ENCODE data around the gene PPM1H.
A peak's percentile ranks its signal among the peaks of the same experiment; 100 is the strongest.

The PPM1H gene

GRCh38 chr12:62627181-62627580 is 307.8 kb downstream of the PPM1H start:
- peak; percentile 16 for DNase-seq (ENCODE audit: low read depth)
- H3K4me3 ChIP-seq (ENCODE audit: low read depth, low read length): no peak overlapping the region
- TF ChIP-seq MAX (IDR thresholded peaks at IDR 0.05; ENCODE audit: low read depth, low read length): no peak
- TF ChIP-seq POLR2A (IDR thresholded peaks at IDR 0.05; ENCODE audit: extremely low read depth, insufficient read length): no peak
- no peak for TF ChIP-seq MYC (IDR thresholded peaks at IDR 0.05; ENCODE audit: low read depth, low read length)
- no peak for TF ChIP-seq CTCF (IDR thresholded peaks at IDR 0.05; ENCODE audit: low read depth, low read length)

GRCh38 chr12:62625228-62625627 is 309.7 kb downstream of the PPM1H start:
- no peak overlapping the region for H3K4me3 ChIP-seq (ENCODE audit: low read depth, low read length)
- peak; percentile 92 for DNase-seq (ENCODE audit: low read depth)
- TF ChIP-seq MAX (IDR thresholded peaks at IDR 0.05; ENCODE audit: low read depth, low read length) (peak; percentile 20; the same call in 1 of the 2 replicates), CTCF (IDR thresholded peaks at IDR 0.05; ENCODE audit: low read depth, low read length) (no peak), POLR2A (IDR thresholded peaks at IDR 0.05; ENCODE audit: extremely low read depth, insufficient read length) (no peak)

GRCh38 chr12:62622177-62622576 is 312.8 kb downstream of the PPM1H start:
- TF ChIP-seq MAX (IDR thresholded peaks at IDR 0.05; ENCODE audit: low read depth, low read length): no peak
- no peak overlapping the region for H3K4me3 ChIP-seq (ENCODE audit: low read depth, low read length)
- DNase-seq (ENCODE audit: low read depth): no peak

- no peak overlapping the region for H3K4me3 ChIP-seq (ENCODE audit: low read depth, low read length)
- DNase-seq (ENCODE audit: low read depth): no peak
- TF ChIP-seq MYC (IDR thresholded peaks at IDR 0.05; ENCODE audit: low read depth, low read length) (no peak), POLR2A (IDR thresholded peaks at IDR 0.05; ENCODE audit: extremely low read depth, insufficient read length) (no peak), MAX (IDR thresholded peaks at IDR 0.05; ENCODE audit: low read depth, low read length) (no peak), CTCF (IDR thresholded peaks at IDR 0.05; ENCODE audit: low read depth, low read length) (no peak)
Observed at GRCh38 chr12:62621101-62621638, 313.8 kb downstream of the PPM1H start.

- H3K4me3 ChIP-seq (ENCODE audit: low read depth, low read length): no peak overlapping the region
- DNase-seq (ENCODE audit: low read depth): no peak
- no peak for TF ChIP-seq POLR2A (IDR thresholded peaks at IDR 0.05; ENCODE audit: extremely low read depth, insufficient read length)
- no peak for TF ChIP-seq MAX (IDR thresholded peaks at IDR 0.05; ENCODE audit: low read depth, low read length)
- no peak for TF ChIP-seq MYC (IDR thresholded peaks at IDR 0.05; ENCODE audit: low read depth, low read length)
- TF ChIP-seq CTCF (IDR thresholded peaks at IDR 0.05; ENCODE audit: low read depth, low read length): no peak
Observed at GRCh38 chr12:62618930-62619329, 316.0 kb downstream of the PPM1H start.

GRCh38 chr12:62618319-62618718 is 316.6 kb downstream of the PPM1H start:
- no peak for DNase-seq (ENCODE audit: low read depth)
- TF ChIP-seq CTCF (IDR thresholded peaks at IDR 0.05; ENCODE audit: low read depth, low read length) (no peak), POLR2A (IDR thresholded peaks at IDR 0.05; ENCODE audit: extremely low read depth, insufficient read length) (no peak), MAX (IDR thresholded peaks at IDR 0.05; ENCODE audit: low read depth, low read length) (no peak), MYC (IDR thresholded peaks at IDR 0.05; ENCODE audit: low read depth, low read length) (no peak)
- H3K4me3 ChIP-seq (ENCODE audit: low read depth, low read length): no peak overlapping the region
